HCT116 (cell line): ENCODE measurements around the gene CLEC16A. TPM values are rescaled to one million over a fixed set of nuclear protein-coding genes. Genes with fewer than 3 reads are reported as not detected.

Source experiments
- ATAC-seq: fragments of 200-7000 bp; cut with Tn5 transposase; 2 replicates; pipeline ENCODE4 v1.9.1; 2020; ENCODE audit warnings: mild to moderate bottlenecking, moderate library complexity
- BruUV-seq: library from RNA; stranded (reverse); fragments of 400-500 nt; replicated peaks from 2 replicates; lab custom pipeline; 2021; lab: Mats Ljungman, UMichigan
- CTCF ChIA-PET: fragments of 300-600 bp; sonication (Branson Sonifier 250); formaldehyde crosslinking; loops from one replicate; lab custom pipeline; 2021; ENCODE audit warnings: antibody characterized with exemption; lab: Charles Lee
- POLR2A ChIA-PET: fragments of 300-600, 350-600 bp; sonication (Branson Sonifier 250); formaldehyde crosslinking; loops from one replicate; lab custom pipeline; 2021; ENCODE audit warnings: antibody characterized with exemption; lab: Charles Lee
- RAD21 ChIA-PET, 2 experiments: fragments of 300-600 bp; sonication (Branson Sonifier 250); formaldehyde crosslinking; loops; one replicate each; lab custom pipeline; 2023; ENCODE audit warnings: low total read pairs in 2 of 2; ENCODE audit not compliant: uncharacterized antibody in 2 of 2, unreplicated experiment in 2 of 2, low non-redundant PET in 1 of 2; lab: Charles Lee
- DNase-seq: peaks from one replicate; pipeline ENCODE4 v3.0.0-alpha.2; 2010; ENCODE audit warnings: low read depth, low spot score
- H2AFZ ChIP-seq: fragments of 200-600 bp; shearing (Covaris generic), sonication (generic); 2 replicates; pipeline ENCODE4 v1.6.1; 2017; ENCODE audit warnings: low read depth, mixed run types, mixed read lengths, antibody characterized with exemption, low read length; ENCODE audit not compliant: poor library complexity, severe bottlenecking
- H3K27ac ChIP-seq: 2 replicates; pipeline ENCODE4 v1.5.1; 2012; ENCODE audit warnings: low read depth, low read length
- H3K27me3 ChIP-seq: fragments of 200-600 bp; sonication (generic); 2 replicates; pipeline ENCODE4 v1.6.1; 2016; ENCODE audit warnings: mixed run types, low read length, mixed read lengths; ENCODE audit not compliant: insufficient read depth
- H3K36me3 ChIP-seq, 2 experiments: fragments of 200-500 bp in 1 of 2; fragments of 200-600 bp in 1 of 2; sonication (Bioruptor generic) in 1 of 2; sonication (generic) in 1 of 2; 2 replicates each; pipeline versions ENCODE4 v1.5.1 to v1.6.1; 2014 to 2016; ENCODE audit warnings: low read length in 2 of 2, inconsistent platforms in 1 of 2, mixed read lengths in 1 of 2, mixed run types in 1 of 2; ENCODE audit not compliant: insufficient read depth in 2 of 2, control insufficient read depth in 1 of 2
- H3K4me1 ChIP-seq, 2 experiments: fragments of 200-600 bp in 1 of 2; sonication (generic) in 1 of 2; 2 replicates each; pipeline versions ENCODE4 v1.5.1 to v1.6.1; 2012 to 2017; ENCODE audit warnings: low read length in 2 of 2, inconsistent platforms in 1 of 2, mild to moderate bottlenecking in 1 of 2, mixed read lengths in 1 of 2, mixed run types in 1 of 2, moderate library complexity in 1 of 2; ENCODE audit not compliant: insufficient read depth in 2 of 2, control insufficient read depth in 1 of 2
- H3K4me2 ChIP-seq: fragments of 200-600 bp; sonication (generic); 2 replicates; pipeline ENCODE4 v1.6.1; 2017; ENCODE audit warnings: mixed run types, low read length, mixed read lengths
- H3K4me3 ChIP-seq, 2 experiments: fragments of 200-600 bp in 1 of 2; sonication (generic) in 1 of 2; replicated peaks in 1 of 2; 2 replicates each; pipeline ENCODE4 v1.5.1; 2011 to 2016; ENCODE audit warnings: low read length in 2 of 2, control low read depth in 1 of 2, low read depth in 1 of 2, mild to moderate bottlenecking in 1 of 2, mixed read lengths in 1 of 2, mixed run types in 1 of 2
- H3K79me2 ChIP-seq: fragments of 200-600 bp; sonication (generic); 2 replicates; pipeline ENCODE4 v1.6.1; 2017; ENCODE audit warnings: mild to moderate bottlenecking, mixed run types, low read length, moderate library complexity, mixed read lengths; ENCODE audit not compliant: insufficient read depth
- H3K9ac ChIP-seq: fragments of 200-600 bp; sonication (generic); 2 replicates; pipeline ENCODE4 v1.6.1; 2016; ENCODE audit warnings: low read length, mixed read lengths
- H3K9me2 ChIP-seq: fragments of 200-600 bp; sonication (generic), shearing (Covaris generic); 2 replicates; pipeline ENCODE4 v1.6.1; 2017; ENCODE audit warnings: mixed run types, mild to moderate bottlenecking, moderate library complexity; ENCODE audit not compliant: insufficient read depth
- H3K9me3 ChIP-seq, 2 experiments: fragments of 200-500 bp in 1 of 2; fragments of 200-600 bp in 1 of 2; sonication (Bioruptor generic) in 1 of 2; sonication (generic) in 1 of 2; 2 replicates each; pipeline ENCODE4 v1.6.1; 2014 to 2017; ENCODE audit warnings: low read length in 2 of 2, mixed read lengths in 2 of 2, inconsistent platforms in 1 of 2, low read depth in 1 of 2, mild to moderate bottlenecking in 1 of 2, mixed run types in 1 of 2, moderate library complexity in 1 of 2; ENCODE audit not compliant: control insufficient read depth in 1 of 2, insufficient read depth in 1 of 2
- H4K20me1 ChIP-seq: fragments of 200-600 bp; sonication (generic), shearing (Covaris generic); 2 replicates; pipeline ENCODE4 v1.6.1; 2017; ENCODE audit warnings: mixed run types, mild to moderate bottlenecking, moderate library complexity; ENCODE audit not compliant: insufficient read depth
- CBX3 ChIP-seq: IDR thresholded peaks from 2 replicates; pipeline ENCODE4 v1.6.1; 2012; ENCODE audit warnings: low read depth
- EZH2 ChIP-seq: fragments of 200-600 bp; sonication (generic); IDR thresholded peaks from 2 replicates; pipeline ENCODE4 v1.6.1; 2017; ENCODE audit warnings: antibody characterized with exemption, mixed run types
- FOSL1 ChIP-seq: IDR thresholded peaks from 2 replicates; pipeline ENCODE4 v1.6.1; 2012; ENCODE audit warnings: low read depth
- POLR2AphosphoS5 ChIP-seq: IDR thresholded peaks from 2 replicates; pipeline ENCODE4 v1.6.1; 2011; ENCODE audit warnings: mild to moderate bottlenecking, low read depth, low read length, moderate library complexity
- REST ChIP-seq: IDR thresholded peaks from 2 replicates; pipeline ENCODE4 v1.6.1; 2012; ENCODE audit warnings: low read depth
- SRF ChIP-seq: IDR thresholded peaks from 2 replicates; pipeline ENCODE4 v1.6.1; 2012; ENCODE audit warnings: low read depth
- YY1 ChIP-seq: IDR thresholded peaks from 2 replicates; pipeline ENCODE4 v1.6.1; 2011; ENCODE audit warnings: low read length, low read depth, moderate library complexity, mild to moderate bottlenecking; ENCODE audit not compliant: insufficient replicate concordance; ENCODE audit errors: extremely low read depth
- ZBTB33 ChIP-seq: IDR thresholded peaks from 2 replicates; pipeline ENCODE4 v1.6.1; 2011; ENCODE audit warnings: mild to moderate bottlenecking, low read length, moderate library complexity; ENCODE audit not compliant: insufficient replicate concordance; ENCODE audit errors: extremely low read depth
- ZNF274 ChIP-seq: fragments of 200-500 bp; sonication (Bioruptor generic); IDR thresholded peaks from 2 replicates; pipeline ENCODE4 v1.6.1; 2014; ENCODE audit warnings: mild to moderate bottlenecking, low read depth, low read length, inconsistent platforms
- intact Hi-C: fragments of 100-400 bp; cut with micrococcal nuclease; formaldehyde crosslinking; loops from 2 replicates; pipeline ENCODE4 v1.10.0; 2022
- total RNA-seq: library from RNA; stranded (reverse); gene quantifications from one replicate; pipeline ENCODE4 v1.2.1, GENCODE V29; 2021; ENCODE audit not compliant: unreplicated experiment

CLEC16A gene
- total RNA-seq, 1 experiment from 2014 or later, result 18.0 TPM

- no peak for TF ChIP-seq SRF
- no peak for TF ChIP-seq EZH2
- TF ChIP-seq YY1, result no peak
- no peak for TF ChIP-seq REST
Measured at GRCh38 chr16:11167581-11167980, 223.2 kb downstream of the CLEC16A start (continued).

GRCh38 chr16:11168386-11169051, 224.2 kb downstream of the CLEC16A start:
- POLR2A ChIA-PET, result no interaction called here
- no TSS peak for BruUV-seq
- RAD21 ChIA-PET, result no interaction called here
- Histone ChIP-seq H3K9me3 (no peaks in the 10 kb centered on the region), H4K20me1 (no peaks in the 10 kb centered on the region), H3K4me3 (no peak overlapping the region), H3K36me3 (no peaks in the 10 kb centered on the region), H3K27ac (no peak overlapping the region), H2AFZ (no peak overlapping the region), H3K9ac (no peak overlapping the region), H3K4me2 (no peak overlapping the region), H3K79me2 (no peaks in the 10 kb centered on the region), H3K4me1 (peaks cover 10 to 14% of the 10 kb centered on the region in 2 experiments; a peak in 3 of 4 replicates), H3K27me3 (no peaks in the 10 kb centered on the region), H3K9me2 (no peaks in the 10 kb centered on the region)
- CTCF ChIA-PET, result no interaction called here
- ATAC-seq, result no peak
- TF ChIP-seq ZNF274, result no peak
- TF ChIP-seq YY1, result no peak
- TF ChIP-seq CBX3, result no peak
- TF ChIP-seq FOSL1, result no peak
- no peak for TF ChIP-seq POLR2AphosphoS5
- TF ChIP-seq ZBTB33, result no peak
- intact Hi-C loops, result no loop called here
- DNase-seq, result no peak
